NCI-H2107 treated with DMSO at 0.1 percent for 48 hours (cell line): Measurements from ENCODE around the gene SOCS2.
"Not testable (repeated sequence)": the region's sequence is repeated elsewhere in the genome, so short reads cannot be mapped to it uniquely, and the experiment has no call there.

ENCODE experiments used
- DNase-seq: peaks from one replicate; lab custom pipeline; 2025; ENCODE audit not compliant: unreplicated experiment; lab: John Stamatoyannopoulos, UW

Gene SOCS2

GRCh38 chr12:93571925-93572711 lies at the start of gene SOCS2:
TSS of gene SOCS2 (plus strand) at chr12:93572675. CDS start at chr12:93572898, 223 bp downstream.
- DNase-seq, result no peak

DNA sequence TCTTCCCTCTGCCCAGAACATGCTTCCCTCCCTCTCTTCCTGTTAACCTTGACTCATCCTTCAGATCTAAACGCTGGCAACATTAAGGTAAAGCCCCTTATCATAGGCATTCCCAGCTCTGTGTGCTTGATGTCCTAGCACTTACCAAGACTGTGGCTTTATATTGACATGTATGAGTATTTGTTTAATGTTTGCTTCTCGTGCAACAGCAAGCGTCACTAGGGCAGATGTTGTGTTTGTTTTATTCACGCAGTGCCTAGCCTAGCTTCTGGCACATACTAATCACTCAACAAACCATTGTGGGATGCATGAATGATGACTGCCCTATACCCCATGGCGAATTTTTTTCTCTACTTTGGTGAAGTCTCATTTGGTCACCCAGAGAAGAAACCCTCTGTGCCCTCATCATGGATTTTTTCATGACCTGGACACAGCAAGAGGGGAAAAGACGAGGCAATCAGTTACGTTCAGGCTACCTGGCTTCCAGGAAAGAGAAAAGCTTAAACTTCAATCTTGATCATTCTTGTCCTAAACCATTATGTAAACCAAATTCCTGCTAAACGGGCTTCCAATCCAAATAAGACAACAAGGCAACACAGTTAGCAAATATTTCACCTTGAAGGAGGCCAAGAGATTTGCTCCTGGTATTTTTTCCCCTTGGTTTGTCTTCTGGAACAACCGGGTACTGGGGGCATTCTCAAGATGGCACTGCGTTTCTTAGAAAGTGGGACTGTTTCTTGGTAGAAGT lies 47.9 kb upstream of the SOCS2 start:
- no peak for DNase-seq

DNA sequence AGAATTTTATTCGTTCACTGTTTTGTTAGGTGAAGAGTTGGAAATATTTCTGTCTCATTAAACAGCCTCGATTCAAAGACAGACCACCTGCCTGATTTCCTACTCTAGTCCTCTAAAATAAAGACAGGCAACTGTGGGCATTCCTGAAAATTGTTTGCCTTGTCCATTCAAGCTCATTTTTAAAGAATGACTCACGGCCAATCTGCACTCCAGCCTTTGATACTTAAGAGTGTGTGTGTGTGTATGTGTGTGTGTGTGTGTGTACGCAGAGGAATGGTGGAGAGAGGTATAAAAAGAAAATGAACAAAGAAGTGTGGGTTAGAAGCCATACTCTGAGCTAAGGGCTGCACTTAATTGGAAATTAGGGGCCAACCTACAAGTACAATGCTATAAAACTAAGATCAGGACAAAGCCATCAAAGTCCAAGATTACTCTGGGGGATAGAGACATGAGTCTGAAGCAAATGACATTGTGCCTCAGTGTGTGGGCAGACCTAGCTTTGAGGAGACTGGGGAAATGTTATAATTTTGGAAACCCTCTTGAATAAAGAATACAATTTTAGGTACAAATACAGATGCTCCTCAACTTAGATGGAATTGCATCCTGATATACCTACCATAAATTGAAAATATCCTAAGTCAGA lies 45.6 kb upstream of the SOCS2 start:
- no peak for DNase-seq

- no peak for DNase-seq
Measured at GRCh38 chr12:93530358-93530757, 42.1 kb upstream of the SOCS2 start.

- no peak for DNase-seq
Measured at GRCh38 chr12:93533310-93533709, 39.2 kb upstream of the SOCS2 start.

DNA sequence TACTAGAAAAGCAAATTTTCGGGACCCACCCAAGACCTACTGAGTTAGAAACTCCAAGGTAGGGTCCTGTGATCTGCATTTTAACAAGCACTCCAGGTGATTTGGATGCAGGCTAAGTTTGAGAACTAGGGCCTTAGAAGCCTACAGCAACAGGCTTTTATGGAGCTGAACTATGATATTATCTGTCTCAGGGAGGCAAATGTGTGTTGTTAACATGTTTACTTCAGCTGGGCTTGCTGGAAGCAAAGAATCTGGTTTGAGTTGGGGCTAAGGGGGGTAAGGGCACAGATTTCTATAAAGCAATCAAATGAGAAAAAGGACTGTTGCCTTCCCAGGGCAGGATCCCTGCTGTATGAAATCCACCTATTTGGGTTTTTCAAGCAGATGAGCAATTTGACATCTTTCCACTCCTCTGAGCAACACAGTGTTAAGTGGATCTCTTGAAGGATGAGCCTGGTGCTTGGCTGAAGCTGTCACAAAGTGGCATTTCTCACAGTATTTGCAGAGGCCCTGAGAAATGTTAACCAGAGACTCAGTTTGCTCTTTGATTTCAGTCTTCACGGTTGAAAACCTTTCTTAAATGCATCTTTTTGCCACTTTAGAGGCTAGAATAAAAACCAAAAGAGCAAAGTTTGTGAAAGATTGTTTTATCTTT lies 36.2 kb upstream of the SOCS2 start:
- no peak for DNase-seq

DNA sequence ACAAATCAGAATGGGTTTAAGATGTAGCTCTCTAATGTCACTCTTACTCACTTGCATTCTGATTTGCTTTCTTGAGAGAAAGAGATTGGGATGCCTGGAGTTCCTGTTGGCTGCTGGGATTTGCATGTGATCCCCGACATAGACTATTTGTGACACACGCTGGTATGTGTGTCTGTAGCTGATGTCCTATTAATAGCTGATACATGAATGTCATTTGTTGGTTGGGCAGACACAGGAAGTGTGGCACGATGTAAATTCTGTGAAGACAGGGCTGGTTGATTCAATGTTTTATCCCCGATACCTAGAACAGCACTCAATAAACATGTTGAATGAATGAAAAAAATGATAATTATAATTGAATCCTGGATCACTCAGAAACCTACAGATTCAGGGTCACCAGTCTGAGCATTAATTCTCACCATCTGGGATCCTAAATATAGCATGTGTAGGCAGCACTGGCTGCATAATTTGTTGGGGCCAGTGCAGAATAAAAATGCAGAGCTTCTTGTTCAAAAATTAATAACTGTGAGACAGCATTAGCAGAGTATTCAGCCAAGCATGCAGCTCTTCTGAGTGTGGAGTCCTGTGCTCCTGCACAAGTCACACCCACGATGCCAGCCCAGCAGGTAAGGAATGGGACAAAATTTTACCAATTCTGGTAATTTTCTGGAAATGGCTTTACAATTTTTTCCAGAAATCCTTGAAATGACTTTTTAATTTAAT lies 35.5 kb upstream of the SOCS2 start:
- DNase-seq, result no peak

DNA sequence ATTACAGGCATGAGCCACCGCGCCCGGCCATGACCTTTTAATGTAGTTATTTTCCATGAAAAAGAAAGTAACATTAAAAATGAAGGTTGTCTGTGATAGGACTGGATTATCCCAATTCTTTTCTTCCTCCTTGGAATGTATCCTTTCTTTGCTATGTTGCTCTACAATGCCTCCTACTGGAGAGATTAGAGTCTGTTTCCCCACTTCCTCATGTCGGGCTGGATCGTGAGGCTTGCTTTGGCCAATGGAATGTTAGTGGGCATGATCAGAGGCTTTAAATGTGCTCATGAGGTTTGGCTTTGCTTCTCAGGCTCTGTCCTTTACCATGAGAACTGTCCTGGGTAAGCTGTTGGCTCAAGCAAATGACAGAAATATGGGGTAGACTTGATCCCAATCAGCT lies 34.7 kb upstream of the SOCS2 start:
- no peak for DNase-seq

GRCh38 chr12:93539821-93540220 lies 32.7 kb upstream of the SOCS2 start:
- DNase-seq, result no peak

DNA sequence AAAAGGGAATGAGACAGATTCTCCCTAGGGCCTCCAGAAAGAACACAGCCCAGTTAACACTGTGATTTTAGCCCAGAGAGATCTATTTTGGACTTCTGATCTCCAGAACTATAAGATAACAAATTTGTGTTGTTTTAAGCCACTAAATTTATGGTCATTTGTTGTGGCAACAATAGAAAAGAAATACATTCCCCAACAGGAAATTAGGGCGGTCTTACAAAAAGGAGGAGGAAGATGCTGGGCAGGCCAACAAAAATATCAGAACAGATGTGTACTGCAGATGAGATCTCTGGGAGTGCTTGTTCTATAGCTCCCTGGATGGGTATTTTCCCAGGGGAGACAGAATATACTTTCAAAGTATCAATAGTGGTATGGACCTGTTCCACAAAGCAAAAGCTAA lies 32.0 kb upstream of the SOCS2 start:
- no peak for DNase-seq

- no peak for DNase-seq
Measured at GRCh38 chr12:93541578-93542225, 30.8 kb upstream of the SOCS2 start.

GRCh38 chr12:93547778-93548177 lies 24.7 kb upstream of the SOCS2 start:
- DNase-seq, result no peak

- no peak for DNase-seq
Measured at GRCh38 chr12:93549174-93549573, 23.3 kb upstream of the SOCS2 start.

DNA sequence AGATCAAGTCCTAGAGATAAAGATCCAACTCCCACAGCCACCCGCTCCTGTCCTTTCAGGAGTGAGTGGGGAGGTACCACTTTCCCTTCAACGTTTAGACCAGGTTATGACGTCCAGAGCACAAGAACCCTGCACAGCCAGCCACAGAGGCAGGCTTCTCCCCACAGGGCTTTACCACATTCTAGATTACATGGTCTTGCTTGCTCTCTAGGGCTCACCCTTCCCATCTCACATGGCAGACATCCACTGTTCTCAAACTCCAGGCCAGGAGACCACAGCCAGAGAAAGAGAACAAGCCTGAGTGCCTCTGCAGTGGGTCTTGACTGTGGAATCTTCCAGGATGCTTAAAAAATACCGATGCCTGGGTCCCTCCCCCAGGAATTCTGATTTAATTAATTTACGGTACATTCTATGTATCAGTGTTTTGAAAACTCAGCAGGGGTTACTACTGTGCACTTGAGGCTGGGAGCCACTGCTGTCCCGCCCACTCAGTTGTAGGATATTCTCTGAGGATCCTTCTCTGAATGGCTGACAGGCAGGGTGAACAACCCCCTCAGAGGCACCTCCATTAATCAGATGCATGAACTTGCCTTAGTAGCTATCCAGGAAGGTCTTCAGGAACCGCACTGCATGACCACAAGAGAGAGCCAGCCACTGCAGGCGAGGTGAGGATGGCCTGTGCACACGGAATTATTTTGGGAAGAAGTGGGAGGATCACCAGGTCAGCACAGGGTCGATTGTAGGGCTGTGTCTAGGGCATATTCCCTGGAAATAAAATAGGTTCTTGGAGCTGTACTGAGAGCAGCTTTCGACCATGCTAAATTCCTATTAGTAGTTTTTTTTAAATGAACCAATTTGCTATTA lies 21.5 kb upstream of the SOCS2 start:
- no peak for DNase-seq

DNA sequence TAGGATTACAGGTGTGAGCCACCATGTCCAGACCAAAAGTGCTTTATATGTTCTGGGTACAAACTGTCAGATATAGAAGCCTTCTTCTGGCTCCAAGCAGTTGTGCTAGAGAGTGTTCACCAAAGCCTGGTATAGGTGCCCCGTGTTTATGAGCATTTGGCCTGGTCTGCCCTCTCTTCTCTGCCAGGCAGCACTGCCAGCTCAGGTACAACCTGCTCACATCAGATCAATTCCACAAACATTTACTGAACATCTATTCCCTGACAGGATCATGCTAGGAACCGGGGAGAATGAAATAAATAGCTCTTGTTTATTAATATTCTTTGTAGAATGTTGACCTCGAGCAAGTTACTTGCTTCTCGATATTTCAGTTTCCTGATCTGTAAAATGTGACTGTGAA lies 20.0 kb upstream of the SOCS2 start:
- DNase-seq, result no peak

DNA sequence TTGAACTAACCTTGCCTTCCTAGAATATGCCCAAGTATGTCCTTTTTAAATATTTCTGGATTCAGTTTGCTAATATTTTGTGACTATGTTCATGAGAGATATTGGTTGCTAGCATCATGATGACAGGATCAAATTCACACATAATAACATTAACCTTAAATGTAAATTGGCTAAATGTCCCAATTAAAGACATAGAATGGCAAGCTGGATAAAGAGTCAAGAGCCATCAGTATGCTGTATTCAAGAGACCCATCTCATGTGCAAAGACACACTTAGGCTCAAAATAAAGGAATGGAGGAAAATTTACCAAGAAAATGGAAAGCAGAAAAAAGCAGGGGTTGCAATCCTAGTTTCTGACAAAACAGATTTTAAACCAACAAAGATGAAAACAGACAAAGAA lies 14.6 kb upstream of the SOCS2 start:
- not testable (repeated sequence) for DNase-seq

DNA sequence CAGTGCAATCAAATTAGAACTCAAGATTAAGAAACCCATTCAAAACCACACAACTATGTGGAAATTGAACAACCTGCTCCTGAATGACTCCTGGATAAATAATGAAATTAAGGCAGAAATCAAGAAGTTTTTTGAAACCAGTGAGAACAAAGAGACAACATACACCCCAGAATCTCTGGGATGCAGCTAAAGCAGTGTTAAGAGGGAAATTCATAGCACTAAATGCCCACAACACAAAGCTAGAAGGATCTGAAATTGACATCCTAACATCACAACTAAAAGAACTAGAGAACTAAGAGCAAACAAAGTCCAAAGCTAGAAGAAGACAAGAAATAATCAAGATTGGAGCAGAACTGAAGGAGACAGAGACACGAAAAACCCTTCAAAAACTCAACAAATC lies 13.8 kb upstream of the SOCS2 start:
- not testable (repeated sequence) for DNase-seq

DNA sequence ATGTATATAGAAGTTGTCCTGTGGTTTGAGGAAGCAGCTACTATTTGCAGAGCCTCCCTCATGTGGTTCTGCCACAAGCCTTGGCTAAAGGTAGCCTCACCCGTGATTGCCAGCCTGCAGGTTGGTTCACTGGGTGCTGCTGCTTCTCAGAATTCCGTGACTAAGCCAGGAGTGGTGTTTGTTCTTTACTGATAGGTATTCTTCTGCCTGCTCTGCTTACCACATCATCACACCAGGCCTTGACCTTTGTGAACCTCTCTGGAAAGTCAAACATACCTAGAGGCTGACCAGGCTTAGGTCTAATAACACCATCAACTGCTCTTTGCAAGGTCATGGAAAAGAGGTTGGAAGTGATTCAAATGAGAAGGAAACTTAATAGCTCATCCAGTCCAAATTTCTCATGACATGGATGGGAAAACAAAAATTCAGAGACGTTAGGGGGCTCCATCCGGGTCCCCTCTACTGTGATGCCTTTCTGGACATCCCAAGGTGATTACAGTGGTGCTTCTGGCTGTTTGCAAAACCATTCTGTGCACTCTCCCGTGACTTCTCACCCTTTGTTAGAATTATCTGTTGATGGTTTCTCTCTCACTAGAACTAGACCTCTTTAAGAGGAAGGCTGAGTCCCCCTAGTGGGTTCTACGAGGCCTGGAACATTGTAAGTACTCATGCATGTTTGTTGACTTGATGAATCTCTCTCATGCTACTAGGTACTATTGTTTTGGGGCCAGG lies 8.5 kb upstream of the SOCS2 start:
- no peak for DNase-seq

DNA sequence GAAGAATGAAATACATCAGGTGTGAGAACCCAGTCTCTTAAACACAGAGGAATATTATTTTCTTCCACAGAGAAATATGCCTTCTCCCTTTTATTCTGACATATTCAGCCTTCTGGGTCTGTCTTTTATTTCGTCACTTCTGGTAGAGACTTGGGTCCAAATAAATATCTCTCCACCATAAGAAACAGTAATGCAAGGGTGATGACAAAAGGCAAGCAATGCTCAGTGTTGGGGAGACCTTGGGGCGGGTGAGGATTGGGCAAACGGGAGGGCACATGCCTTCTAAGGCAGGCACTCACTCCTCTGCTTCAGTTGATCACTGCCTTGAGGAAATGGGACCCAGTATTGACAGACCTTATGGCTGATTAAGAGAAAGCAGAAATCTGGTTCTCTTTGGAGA lies 6.7 kb upstream of the SOCS2 start:
- DNase-seq, result no peak
